GM12891 (cell line): Measurements from ENCODE around the gene NGEF.

ENCODE experiments used
- PAX5 ChIP-seq: IDR thresholded peaks from 2 replicates; pipeline ENCODE4 v1.6.1; 2011; ENCODE audit warnings: low read length, moderate library complexity, mild to moderate bottlenecking; ENCODE audit not compliant: insufficient read depth, severe bottlenecking
- POLR2A ChIP-seq: IDR thresholded peaks from 2 replicates; pipeline ENCODE4 v1.6.1; 2011; ENCODE audit warnings: low read depth, low read length, control low read depth
- POLR2AphosphoS5 ChIP-seq: IDR thresholded peaks from 2 replicates; pipeline ENCODE4 v1.6.1; 2011; ENCODE audit warnings: low read depth, low read length, control low read depth
- POU2F2 ChIP-seq: IDR thresholded peaks from 2 replicates; pipeline ENCODE4 v1.6.1; 2011; ENCODE audit warnings: low read depth, mild to moderate bottlenecking, control low read depth, low read length, moderate library complexity
- SPI1 ChIP-seq: IDR thresholded peaks from 2 replicates; pipeline ENCODE4 v1.6.1; 2011; ENCODE audit warnings: low read depth, low read length, control low read depth
- TAF1 ChIP-seq: IDR thresholded peaks from 2 replicates; pipeline ENCODE4 v1.6.1; 2011; ENCODE audit warnings: low read depth, low read length, control low read depth

GRCh38 chr2:233023761-233024410, 10.8 kb upstream of the NGEF start:
- no peak for TF ChIP-seq POLR2A
- no peak for TF ChIP-seq TAF1
- TF ChIP-seq POLR2AphosphoS5 = no peak
- no peak for TF ChIP-seq PAX5
- no peak for TF ChIP-seq SPI1
- TF ChIP-seq POU2F2 = no peak
